Measurements from ENCODE around the gene ANXA6.

Gene ANXA6

GRCh38 chr5:151097061-151097460, 60.5 kb downstream of the ANXA6 start:
- DNase-seq = no peak

DNA sequence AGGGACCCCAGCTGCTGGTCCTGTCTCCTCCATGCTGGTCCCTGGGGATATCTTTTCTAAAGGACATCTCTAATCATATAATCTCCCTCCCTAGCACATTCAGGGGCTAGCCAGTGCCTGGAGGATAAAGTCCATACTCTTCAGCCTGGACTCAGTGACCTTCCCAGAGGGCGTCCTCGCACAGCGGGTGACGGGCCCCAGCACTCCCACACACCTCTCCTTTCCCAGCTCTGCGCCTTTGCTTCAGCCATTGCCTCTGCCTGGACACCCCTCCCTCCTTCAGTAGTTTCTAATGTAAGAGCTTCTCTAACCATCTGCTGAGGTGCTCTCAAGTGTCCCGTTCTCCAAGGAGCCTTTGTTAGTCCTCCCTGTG, 61.6 kb downstream of the ANXA6 start:
- DNase-seq = peak; percentile 61

- DNase-seq = peak; percentile 52
Observed at GRCh38 chr5:151095341-151096000, 62.1 kb downstream of the ANXA6 start.

GRCh38 chr5:151094852-151095245, 62.7 kb downstream of the ANXA6 start:
- peak; percentile 11 for DNase-seq

- DNase-seq = no peak
Observed at GRCh38 chr5:151094030-151094851, 63.3 kb downstream of the ANXA6 start.

GRCh38 chr5:151093476-151093889, 64.1 kb downstream of the ANXA6 start:
- no peak for DNase-seq

DNA sequence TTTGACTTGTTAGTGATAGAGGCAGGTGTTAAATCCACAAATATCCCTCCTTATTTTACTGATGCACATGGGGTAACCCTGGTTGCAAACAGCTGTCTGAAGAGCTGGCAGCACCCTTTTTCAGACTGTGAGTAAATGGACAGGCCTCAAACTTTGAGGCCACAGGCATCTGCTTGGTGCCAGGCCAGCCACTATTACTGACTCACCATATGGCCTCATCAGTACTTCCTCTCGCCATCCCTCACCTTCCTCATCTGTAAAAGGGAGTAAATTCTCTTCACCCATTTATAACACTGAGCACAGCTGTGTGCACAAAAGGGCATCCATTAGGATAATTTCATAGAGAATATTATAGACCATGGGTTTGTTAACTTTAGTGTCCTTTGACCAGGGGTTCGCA, 64.8 kb downstream of the ANXA6 start:
- no peak for DNase-seq

GRCh38 chr5:151089726-151090125, 67.9 kb downstream of the ANXA6 start:
- no peak for DNase-seq

DNA sequence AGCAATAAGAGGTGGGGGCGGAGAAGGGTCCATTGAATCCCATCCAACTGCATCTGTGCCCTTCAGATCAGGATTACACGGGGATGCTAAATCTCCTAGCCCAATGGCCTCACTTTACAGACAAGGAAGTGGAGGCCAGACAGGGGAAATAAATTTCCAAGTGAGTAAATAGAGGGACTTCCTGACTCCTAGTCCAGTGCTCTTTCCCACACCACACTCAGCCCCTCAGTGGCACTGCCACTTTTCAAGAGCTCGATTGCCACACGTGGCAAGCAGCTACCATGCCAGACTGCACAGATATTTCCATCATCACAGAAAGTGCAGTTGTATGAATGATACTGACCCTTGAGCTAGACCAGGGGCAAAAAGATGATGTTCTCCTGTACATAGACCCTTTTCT, 68.6 kb downstream of the ANXA6 start:
- DNase-seq = peak; percentile 61

GRCh38 chr5:151087486-151087885, 70.1 kb downstream of the ANXA6 start:
- DNase-seq = peak; percentile 57

DNA sequence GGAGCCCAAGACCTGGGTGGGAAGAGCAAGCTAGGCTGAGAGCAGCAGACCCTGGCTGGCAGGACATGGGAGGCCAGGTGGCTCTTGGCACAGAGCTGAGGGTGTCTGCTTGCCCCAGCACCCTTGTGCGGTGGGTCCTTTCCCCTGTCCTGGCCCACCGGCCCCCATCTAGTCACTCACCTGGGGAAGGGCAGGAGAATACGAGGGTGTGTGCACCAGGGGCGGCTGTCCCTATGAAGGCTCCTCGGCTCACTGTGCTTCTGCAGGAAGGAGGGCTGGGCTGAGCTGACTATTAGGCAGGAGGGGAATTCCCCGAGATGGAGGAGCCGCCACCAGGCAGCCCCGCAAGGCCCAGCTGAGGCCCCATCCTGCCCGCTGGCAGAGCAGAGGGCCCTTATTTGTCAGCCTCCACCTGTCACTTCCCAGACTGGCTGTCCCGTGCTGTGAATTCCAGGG, 70.6 kb downstream of the ANXA6 start:
- DNase-seq = peak; percentile 13

GRCh38 chr5:151086192-151086869, 71.2 kb downstream of the ANXA6 start:
- DNase-seq = no peak

GRCh38 chr5:151085517-151086041, 72.0 kb downstream of the ANXA6 start:
- DNase-seq = peak; percentile 51

GRCh38 chr5:151084363-151084762, 73.2 kb downstream of the ANXA6 start:
- no peak for DNase-seq

DNA sequence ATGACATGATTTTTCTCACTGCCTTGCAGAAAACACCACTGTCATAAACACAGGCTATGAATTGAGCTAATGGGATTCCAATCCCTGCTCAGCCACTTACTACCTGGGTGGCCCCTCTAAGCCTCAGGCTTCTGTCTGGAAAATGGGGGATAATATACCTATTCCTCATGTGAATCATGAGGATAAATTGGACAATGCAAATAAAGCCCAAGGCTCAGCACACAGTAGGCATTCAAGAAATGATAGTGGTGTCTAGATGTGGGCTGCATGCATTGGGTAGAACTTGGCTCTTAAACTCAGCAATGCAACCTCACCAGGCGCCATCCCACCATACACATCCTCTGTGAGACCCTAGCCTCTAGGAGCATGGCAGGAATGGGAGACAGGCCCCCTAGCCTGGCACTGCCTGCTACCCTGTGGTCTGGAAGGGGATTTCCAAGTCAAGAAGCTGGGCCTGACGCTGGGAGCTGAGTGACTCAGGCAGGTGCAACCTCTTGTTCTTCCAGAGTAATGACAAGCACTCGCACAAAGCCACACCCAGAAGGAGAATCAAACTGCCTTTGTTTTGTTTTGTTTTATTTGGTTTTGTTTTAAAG, 74.4 kb downstream of the ANXA6 start:
- peak; percentile 12 for DNase-seq

DNA sequence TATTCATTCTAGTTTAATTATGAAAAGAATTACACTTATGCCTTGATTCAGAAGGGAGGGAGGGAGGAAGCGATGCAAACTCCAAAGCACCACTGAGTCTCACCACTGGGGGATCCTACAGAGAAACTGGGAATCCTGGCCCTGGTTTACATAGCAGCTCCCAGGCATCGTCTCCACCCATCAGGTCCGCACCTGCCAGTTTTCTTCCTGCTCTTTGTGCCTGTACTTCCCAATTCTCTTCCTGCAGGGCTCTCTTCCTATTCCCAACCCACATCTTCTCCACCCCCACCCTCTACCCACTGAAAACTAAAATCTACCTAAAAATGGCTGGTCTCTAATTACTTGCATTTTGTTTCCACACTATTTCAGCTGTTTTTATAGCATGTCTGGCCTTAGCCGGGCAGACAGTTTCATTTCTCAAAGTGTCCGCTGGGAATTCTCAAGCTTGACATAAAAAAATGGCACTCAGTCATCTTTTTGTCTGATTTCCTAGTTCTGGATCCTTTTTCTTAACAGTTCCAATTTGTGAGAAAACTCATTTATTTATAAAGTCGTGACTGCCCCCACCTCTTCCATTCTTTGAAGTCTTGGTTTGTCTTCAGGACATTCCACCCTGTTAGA, 75.2 kb downstream of the ANXA6 start:
- peak; percentile 75 for DNase-seq

DNA sequence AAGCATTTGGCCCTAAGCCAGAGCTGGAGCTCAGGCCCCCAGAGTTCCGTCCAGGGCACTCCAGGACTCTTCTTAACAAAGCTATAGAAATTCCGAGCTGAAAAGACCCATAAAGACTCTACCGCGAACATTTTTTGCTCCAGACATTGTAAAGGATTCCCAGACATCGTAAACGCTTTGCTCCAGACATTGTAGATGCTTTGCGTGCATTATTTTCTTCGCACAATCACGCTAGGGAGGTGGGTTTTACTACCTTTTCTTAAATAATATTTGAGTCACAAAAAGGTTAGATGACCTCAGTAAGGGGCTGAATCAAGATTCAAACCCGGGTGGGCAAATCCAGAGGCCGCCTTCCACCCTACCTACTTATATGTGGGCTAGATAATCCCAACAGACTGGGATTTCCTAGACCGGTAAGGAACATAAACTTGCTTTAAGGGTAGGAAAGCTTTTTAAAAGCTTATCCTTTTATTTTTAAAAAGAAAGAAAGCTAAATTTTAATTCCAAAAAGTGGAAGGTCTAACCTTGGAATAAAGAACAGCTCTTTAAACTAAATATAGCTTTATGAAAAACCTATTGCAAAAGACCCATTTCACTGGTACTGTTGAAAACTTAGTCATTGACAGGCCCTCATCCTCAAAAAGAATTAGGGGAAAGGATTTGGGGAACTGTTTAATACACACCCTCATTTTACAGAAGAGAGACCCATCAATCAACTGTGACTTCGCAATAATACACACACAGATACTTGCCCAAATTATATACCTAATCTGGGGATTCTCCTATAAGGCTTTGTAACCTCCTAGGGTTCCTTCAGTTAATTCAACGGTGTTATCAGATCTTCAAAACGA, 75.9 kb downstream of the ANXA6 start:
- peak; percentile 47 for DNase-seq

DNA sequence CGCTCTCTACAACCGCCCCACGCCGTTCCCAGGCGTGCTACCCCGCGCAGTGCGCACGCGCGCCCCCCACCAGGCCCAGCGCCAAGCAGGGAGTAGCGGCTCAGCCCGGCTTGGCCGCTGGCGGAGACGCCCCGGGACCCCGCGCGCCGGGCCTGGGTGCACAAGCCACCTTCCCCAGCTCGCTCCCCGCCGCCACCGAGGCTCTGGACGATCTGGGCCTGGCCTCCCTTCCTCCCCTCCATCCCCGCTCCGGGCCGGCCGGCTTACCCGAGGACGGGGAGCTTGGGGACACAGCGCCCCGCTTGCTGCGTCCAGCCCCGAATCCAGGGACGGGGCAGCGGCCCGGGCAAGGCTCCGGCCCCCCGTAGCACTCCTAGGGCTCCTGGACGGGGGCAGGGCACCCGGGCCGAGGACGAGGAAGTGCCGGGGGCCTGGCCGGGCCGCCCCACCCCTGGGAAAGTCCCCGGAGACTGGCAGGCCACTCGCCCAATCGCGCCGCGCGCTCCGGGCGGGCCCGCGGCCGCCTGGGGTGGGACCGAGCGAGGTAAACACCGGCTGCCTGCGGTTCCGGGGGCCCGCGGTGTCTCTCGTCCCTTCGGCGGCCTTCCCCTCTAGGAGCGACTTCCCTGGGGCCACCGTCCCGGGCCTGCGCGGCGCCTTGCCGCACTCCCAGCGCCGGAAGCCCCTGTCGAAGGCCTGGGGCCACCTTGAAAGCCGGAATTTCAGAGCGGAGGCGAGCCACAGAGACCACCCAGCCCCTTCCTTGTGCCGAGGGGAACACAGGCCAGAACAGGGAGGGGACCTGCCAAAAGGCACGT, 76.8 kb downstream of the ANXA6 start, which contains the start of gene TNIP1:
Gene TNIP1 (minus strand): TSS at position 422 of the 818 bp plus-strand sequence. CDS start 15,939 bp downstream, outside the sequence.
- peak; percentile 84 for DNase-seq

- DNase-seq = peak; percentile 67
Observed at GRCh38 chr5:151079838-151080612, 77.6 kb downstream of the ANXA6 start.

Measured in NCI-H82 (cell line).